Mammary epithelial cell (primary cell): ENCODE measurements around the gene PPIC.

Experiments
- EZH2 ChIP-seq: IDR thresholded peaks from 2 replicates; pipeline ENCODE4 v1.6.1; 2012; ENCODE audit warnings: low read length, inconsistent platforms, borderline replicate concordance
- TF ChIP-seq, protein P1 (sequence below), 2 donors: IDR thresholded peaks in 1 of 2; conservative IDR thresholded peaks in 1 of 2; 2 replicates each; pipeline ENCODE4 v1.5.1; 2011 to 2012; ENCODE audit warnings: inconsistent platforms in 2 of 2, low read length in 2 of 2, mild to moderate bottlenecking in 2 of 2, control low read depth in 1 of 2, low read depth in 1 of 2; ENCODE audit not compliant: insufficient read depth in 1 of 2; ENCODE audit errors: extremely low read depth in 1 of 2

DNA sequence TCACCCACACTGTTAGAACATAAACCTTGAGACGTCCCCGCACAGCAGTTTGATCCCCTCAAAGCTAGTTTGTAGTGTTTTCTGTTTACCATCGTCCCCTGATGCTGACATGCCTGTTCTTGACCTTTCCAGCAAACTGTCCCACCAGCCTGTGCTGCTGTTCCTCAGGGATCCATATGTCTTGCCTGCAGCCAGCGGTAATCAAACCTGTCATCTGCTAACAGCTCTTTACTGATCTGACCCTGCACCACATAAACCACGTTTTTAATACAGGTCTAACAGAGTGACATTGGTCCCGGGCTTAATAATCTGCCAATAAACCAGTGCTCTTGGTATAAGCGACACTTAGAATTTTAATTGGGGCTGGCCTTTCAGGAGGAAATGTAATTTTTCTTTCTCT, 34.7 kb downstream of the PPIC start:
- TF ChIP-seq, protein P1, sequence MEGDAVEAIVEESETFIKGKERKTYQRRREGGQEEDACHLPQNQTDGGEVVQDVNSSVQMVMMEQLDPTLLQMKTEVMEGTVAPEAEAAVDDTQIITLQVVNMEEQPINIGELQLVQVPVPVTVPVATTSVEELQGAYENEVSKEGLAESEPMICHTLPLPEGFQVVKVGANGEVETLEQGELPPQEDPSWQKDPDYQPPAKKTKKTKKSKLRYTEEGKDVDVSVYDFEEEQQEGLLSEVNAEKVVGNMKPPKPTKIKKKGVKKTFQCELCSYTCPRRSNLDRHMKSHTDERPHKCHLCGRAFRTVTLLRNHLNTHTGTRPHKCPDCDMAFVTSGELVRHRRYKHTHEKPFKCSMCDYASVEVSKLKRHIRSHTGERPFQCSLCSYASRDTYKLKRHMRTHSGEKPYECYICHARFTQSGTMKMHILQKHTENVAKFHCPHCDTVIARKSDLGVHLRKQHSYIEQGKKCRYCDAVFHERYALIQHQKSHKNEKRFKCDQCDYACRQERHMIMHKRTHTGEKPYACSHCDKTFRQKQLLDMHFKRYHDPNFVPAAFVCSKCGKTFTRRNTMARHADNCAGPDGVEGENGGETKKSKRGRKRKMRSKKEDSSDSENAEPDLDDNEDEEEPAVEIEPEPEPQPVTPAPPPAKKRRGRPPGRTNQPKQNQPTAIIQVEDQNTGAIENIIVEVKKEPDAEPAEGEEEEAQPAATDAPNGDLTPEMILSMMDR (conservative IDR thresholded peaks at IDR 0.05 in 1 of 2, IDR thresholded peaks at IDR 0.05 in 1 of 2; ENCODE audit: extremely low read depth in 1 of 2, insufficient read depth in 1 of 2, low read depth in 1 of 2, low read length in 2 of 2): no peak
- no peak for TF ChIP-seq EZH2
